ENCODE data around the gene SELPLG.
"Not testable (repeated sequence)": the region's sequence is repeated elsewhere in the genome, so short reads cannot be mapped to it uniquely, and the experiment has no call there.

The SELPLG gene

GRCh38 chr12:108633534-108634248 is at the start of gene SELPLG:
Gene SELPLG, minus strand, starts transcription at chr12:108633894. Its CDS starts 9,587 bp downstream, at chr12:108624307.
- DNase-seq: no peak

- DNase-seq: no peak
Observed at GRCh38 chr12:108681317-108681716, 47.6 kb upstream of the SELPLG start.

GRCh38 chr12:108679106-108679681 is 45.5 kb upstream of the SELPLG start:
- no peak for DNase-seq

- DNase-seq: no peak
Observed at GRCh38 chr12:108678104-108678730, 44.5 kb upstream of the SELPLG start.

- no peak for DNase-seq
Observed at GRCh38 chr12:108677381-108677780, 43.7 kb upstream of the SELPLG start.

- no peak for DNase-seq
Observed at GRCh38 chr12:108676707-108677106, 43.0 kb upstream of the SELPLG start.

- no peak for DNase-seq
Observed at GRCh38 chr12:108675792-108676191, 42.1 kb upstream of the SELPLG start.

- no peak for DNase-seq
Observed at GRCh38 chr12:108672054-108672453, 38.4 kb upstream of the SELPLG start.

GRCh38 chr12:108671110-108671509 is 37.4 kb upstream of the SELPLG start:
- no peak for DNase-seq

- DNase-seq: no peak
Observed at GRCh38 chr12:108670066-108670631, 36.5 kb upstream of the SELPLG start.

GRCh38 chr12:108668542-108668941 is 34.8 kb upstream of the SELPLG start:
- no peak for DNase-seq

- DNase-seq: no peak
Observed at GRCh38 chr12:108668063-108668462, 34.4 kb upstream of the SELPLG start.

- DNase-seq: no peak
Observed at GRCh38 chr12:108667349-108667748, 33.7 kb upstream of the SELPLG start.

- no peak for DNase-seq
Observed at GRCh38 chr12:108666401-108666881, 32.7 kb upstream of the SELPLG start.

- no peak for DNase-seq
Observed at GRCh38 chr12:108665608-108666202, 32.0 kb upstream of the SELPLG start.

GRCh38 chr12:108664338-108665258 is 30.9 kb upstream of the SELPLG start:
- peak; percentile 55 for DNase-seq

GRCh38 chr12:108663324-108664015 is 29.8 kb upstream of the SELPLG start:
- DNase-seq: no peak

- DNase-seq: not testable (repeated sequence)
Observed at GRCh38 chr12:108658115-108658514, 24.4 kb upstream of the SELPLG start.

GRCh38 chr12:108657130-108657745 is 23.5 kb upstream of the SELPLG start:
- no peak for DNase-seq

- DNase-seq: not testable (repeated sequence)
Observed at GRCh38 chr12:108656247-108656646, 22.6 kb upstream of the SELPLG start.

GRCh38 chr12:108655812-108656175 is 22.1 kb upstream of the SELPLG start:
- DNase-seq: not testable (repeated sequence)
